ENCODE data around the gene GEMIN2. TPM values are rescaled to one million over a fixed set of nuclear protein-coding genes. Genes with fewer than 3 reads are reported as not detected.
"Not testable (repeated sequence)": the region's sequence is repeated elsewhere in the genome, so short reads cannot be mapped to it uniquely, and the experiment has no call there.

The GEMIN2 gene
- total RNA-seq, 1 donor from 2014 or later = 20.0 TPM

GRCh38 chr14:39109893-39110715 is 4.0 kb upstream of the GEMIN2 start:
- intact Hi-C loops (cut with micrococcal nuclease) = no loop called here

DNA sequence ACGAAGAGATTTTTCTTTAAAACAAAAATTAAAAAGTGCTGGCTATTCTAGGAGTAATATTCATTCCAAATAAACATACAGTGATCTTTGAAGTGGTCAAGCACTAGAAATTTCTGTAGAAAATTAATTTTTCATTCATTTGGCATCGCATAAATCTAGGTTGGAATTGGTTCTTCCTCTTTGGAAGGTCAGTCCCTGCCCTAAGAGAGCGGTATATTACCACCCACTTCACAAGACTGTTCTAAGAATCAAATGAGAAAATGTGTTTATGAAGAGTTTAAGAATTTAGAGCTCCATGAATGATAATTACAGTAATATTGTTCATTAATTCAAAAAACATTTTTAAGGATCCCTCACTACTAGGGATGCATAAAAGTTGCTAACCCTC is 444 bp upstream of the GEMIN2 start:
- intact Hi-C loops (cut with micrococcal nuclease) = loop anchor here (1.0 to 2.0 kb wide), 6 partner anchors 10 to 319 kb away; partner anchors contain the start of genes FBXO33, PNN, SEC23A and TRAPPC6B

GRCh38 chr14:39122330-39123138 is 8.4 kb downstream of the GEMIN2 start:
- intact Hi-C loops (cut with micrococcal nuclease) = no loop called here

DNA sequence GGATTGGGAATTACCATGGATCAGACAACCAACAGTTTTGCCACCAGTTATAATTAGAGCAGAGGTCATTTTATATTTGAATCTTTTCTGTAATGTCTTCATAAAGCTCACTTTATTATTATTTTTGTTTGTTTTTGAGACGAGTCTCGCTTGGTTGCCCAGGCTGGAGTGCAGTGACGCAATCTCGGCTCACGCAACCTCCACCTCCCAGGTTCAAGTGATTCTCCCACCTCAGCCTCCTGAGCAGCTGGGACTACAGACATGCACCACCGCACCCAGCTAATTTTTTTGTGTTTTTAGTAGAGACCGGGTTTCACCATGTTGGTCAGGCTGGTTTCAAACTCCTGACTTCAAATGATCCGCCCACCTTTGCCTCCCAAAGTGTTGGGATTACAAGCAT is 23.7 kb downstream of the GEMIN2 start:
- intact Hi-C loops (cut with micrococcal nuclease) = not testable (repeated sequence)

- intact Hi-C loops (cut with micrococcal nuclease) = no loop called here
Measured at GRCh38 chr14:39138440-39138839, 24.3 kb downstream of the GEMIN2 start.

- intact Hi-C loops (cut with micrococcal nuclease) = no loop called here
Measured at GRCh38 chr14:39140170-39140569, 26.0 kb downstream of the GEMIN2 start.

DNA sequence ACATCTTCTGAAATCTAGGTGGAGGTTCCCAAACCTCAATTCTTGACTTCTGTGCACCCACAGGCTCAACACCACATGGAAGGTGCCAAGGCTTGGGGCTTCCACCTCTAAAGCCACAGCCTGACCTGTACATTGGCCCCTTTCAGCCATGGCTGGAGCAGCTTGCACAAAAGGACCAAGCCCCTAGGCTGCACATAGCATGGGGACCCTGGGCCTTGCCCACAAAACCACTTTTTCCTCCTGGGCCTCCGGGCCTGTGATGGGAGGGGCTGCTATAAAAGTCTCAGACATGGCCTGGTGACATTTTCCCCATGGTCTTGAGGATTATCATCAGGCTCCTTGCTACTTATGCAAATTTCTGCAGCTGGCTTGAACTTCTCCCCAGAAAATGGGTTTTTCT is 27.5 kb downstream of the GEMIN2 start:
- intact Hi-C loops (cut with micrococcal nuclease) = not testable (repeated sequence)

- intact Hi-C loops (cut with micrococcal nuclease) = not testable (repeated sequence)
Measured at GRCh38 chr14:39143226-39143625, 29.1 kb downstream of the GEMIN2 start.

- intact Hi-C loops (cut with micrococcal nuclease) = no loop called here
Measured at GRCh38 chr14:39145266-39145966, 31.3 kb downstream of the GEMIN2 start.

DNA sequence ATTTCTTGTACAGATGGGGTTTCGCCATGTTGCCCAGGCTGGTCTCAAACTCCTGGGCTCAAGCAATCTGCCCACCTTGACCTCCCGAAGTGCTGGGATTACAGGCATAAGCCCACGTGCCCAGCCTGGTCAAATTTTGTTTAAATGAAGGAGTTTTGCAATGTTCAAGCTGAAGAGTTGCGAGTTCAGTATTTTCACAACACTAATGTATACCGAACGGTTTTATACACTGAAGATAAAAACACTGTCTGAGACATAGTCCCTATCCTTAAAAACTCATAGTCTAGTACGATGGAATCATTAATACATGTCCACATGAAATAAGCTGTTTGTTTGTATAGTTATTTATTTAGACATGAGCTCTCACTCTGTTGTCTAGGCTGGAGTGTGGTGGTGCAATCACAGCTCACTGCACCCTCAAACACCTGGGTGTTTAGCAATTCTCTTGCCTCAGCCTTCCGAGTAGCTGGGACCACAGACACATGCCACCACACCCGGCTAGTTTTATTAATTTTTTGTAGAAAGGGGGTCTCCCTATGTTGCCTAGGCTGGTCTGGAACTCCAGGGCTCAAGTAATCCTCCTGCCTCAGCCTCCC is 40.6 kb downstream of the GEMIN2 start:
- intact Hi-C loops (cut with micrococcal nuclease) = no loop called here

DNA sequence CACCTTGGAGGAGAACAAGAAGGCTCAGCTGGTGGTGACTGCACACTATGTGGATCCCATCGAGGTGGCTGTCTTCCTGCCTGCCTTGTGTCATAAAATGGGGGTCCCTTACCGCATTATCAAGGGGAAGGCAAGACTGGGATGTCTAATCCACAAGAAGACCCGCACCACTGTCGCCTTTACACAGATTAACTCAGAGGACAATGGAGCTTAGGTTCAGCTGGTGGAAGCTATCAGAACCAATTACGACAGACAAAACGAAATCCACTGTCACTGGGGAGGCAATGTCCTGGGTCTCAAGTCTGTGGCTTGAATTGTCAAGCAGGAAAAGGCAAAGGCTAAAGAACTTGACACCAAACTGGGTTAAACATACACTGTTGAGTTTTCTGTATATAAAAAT is 43.4 kb downstream of the GEMIN2 start:
- intact Hi-C loops (cut with micrococcal nuclease) = no loop called here

DNA sequence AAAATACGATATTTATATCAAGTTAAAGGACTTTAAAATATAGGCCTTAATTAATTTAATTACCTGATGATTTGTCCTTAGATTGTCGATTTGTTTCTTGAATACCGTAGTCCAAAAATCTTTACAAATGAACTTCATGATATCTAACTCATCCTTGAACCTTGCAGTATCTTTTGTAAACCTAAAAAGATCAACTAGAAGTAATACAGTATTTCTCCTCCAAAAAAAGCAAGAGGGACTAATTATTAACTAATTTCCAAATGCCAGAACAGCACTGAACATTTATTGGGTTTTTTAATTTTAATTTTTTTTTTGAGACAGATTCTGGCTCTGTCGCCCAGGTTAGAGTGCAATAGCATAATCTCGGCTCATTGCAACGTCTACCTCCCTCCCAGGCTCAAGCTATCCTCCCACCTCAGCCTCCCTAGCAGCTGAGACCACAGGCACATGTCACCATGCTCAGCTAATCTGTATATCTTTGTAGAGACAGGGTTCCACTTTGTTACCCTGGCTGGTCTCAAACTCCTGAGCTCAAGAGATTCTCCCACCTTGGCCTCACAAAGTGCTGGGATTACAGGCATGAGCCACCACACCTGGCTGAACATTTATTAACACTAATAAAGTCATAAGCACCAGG is 44.2 kb downstream of the GEMIN2 start:
- intact Hi-C loops (cut with micrococcal nuclease) = no loop called here

- intact Hi-C loops (cut with micrococcal nuclease) = no loop called here
Measured at GRCh38 chr14:39160494-39160893, 46.4 kb downstream of the GEMIN2 start.

DNA sequence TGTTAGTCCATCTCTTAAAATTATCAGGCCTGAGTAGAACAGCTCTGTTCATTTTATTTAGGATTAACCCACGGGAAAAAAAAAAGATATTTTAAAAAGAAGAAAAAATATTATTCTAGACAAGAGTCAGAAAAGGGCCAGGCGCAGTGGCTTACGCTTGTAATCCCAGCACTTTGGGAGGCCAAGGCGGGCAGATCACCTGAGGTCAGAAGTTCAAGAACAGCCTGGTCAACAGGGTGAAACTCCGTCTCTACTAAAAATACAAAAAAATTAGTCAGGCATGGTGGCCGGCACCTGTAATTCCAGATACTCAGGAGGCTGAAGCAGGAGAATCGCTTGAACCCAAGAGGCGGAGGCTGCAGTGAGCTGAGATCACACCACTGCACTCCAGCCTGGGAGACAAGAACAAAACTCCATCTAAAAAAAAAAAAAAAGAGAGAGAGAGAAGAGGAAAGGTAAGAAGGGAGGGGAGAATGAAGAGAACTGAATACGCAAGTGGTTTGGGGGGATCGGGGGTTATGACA is 53.7 kb downstream of the GEMIN2 start:
- intact Hi-C loops (cut with micrococcal nuclease) = not testable (repeated sequence)

- intact Hi-C loops (cut with micrococcal nuclease) = no loop called here
Measured at GRCh38 chr14:39168591-39168990, 54.5 kb downstream of the GEMIN2 start.

DNA sequence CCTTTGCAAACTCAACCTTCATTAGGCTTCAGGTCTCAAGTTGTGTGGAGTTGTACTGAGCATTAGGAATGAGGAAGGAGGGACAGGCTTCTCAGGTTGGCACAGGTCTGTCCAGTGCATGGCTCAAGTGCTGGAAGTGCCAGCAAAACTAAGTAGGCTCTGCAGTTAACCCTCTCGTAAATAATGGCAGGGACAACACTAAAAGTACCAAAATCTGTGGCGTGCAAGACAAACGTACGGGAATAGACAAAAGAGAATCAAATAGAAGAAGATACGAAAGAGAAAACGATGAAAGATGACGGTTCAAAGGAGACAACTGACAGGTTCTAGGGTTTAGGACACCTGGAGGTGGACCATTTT is 55.4 kb downstream of the GEMIN2 start:
- intact Hi-C loops (cut with micrococcal nuclease) = no loop called here

DNA sequence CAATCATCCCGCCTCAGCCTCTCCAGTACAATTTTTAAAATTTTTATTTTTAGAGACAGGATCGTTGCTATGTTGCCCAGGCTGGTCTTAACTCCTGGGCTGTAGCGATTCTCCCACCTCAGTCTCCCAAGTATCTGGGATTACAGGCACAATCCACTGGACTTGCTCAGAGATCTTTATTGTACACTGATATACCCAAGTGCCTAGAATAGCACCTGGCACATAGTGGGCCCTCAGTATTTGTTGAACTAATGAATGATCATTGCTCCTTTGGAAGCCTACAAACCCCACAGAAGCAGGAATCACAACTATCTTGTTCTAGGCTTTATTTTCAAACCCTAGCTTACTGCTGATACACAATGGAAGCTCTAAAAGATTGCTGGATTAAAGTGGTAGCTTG is 59.1 kb downstream of the GEMIN2 start:
- intact Hi-C loops (cut with micrococcal nuclease) = loop anchor here (5.0 kb wide), 1 partner anchor 194 kb away; no protein-coding TSS in a partner anchor

- intact Hi-C loops (cut with micrococcal nuclease) = loop anchor here (1.0 to 5.0 kb wide), 6 partner anchors 54 to 257 kb away; partner anchors contain the start of genes FBXO33, GEMIN2 and SEC23A
Measured at GRCh38 chr14:39174560-39175444, 60.7 kb downstream of the GEMIN2 start, which contains the start of gene PNN. Gene PNN, plus strand, starts transcription at chr14:39175254. Its CDS starts 26 bp downstream, at chr14:39175280.

Measured in T-helper 2 cell treated with Interferon-gamma antibody and Interleukin-4, amounts not matched to agents 100 ng/mL and 5 ng/mL, for 36 hours (primary cell).